HEK293 (cell line): ENCODE measurements around the gene TTC39C.

Source experiments
- CTCF ChIA-PET: fragments of 350-600 bp; formaldehyde crosslinking; extraction: SDS; loops from one replicate; lab custom pipeline; 2021; ENCODE audit warnings: antibody characterized with exemption; lab: Yijun Ruan, JAX
- POLR2A ChIA-PET: fragments of 300-600 bp; formaldehyde crosslinking; extraction: SDS; loops from one replicate; lab custom pipeline; 2020; ENCODE audit warnings: antibody characterized with exemption, inconsistent platforms; lab: Yijun Ruan, JAX
- H3K27ac ChIP-seq: fragments of 200-500 bp; sonication (Bioruptor generic); 2 replicates; pipeline ENCODE4 v1.5.1; 2014; ENCODE audit warnings: low read depth, low read length, control low read depth, inconsistent platforms; ENCODE audit errors: extremely low read depth
- H3K36me3 ChIP-seq, 2 experiments: fragments of 200-500 bp in 1 of 2; sonication (Bioruptor generic) in 1 of 2; 1 replicate in 1 of 2; 2 replicates in 1 of 2; pipeline ENCODE4 v1.5.1; 2014 to 2017; ENCODE audit warnings: inconsistent platforms in 2 of 2, low read length in 2 of 2; ENCODE audit not compliant: control insufficient read depth in 2 of 2, insufficient read depth in 1 of 2
- H3K4me1 ChIP-seq: fragments of 200-500 bp; sonication (Bioruptor generic); 2 replicates; pipeline ENCODE4 v1.5.1; 2014; ENCODE audit warnings: mild to moderate bottlenecking, low read length, inconsistent platforms; ENCODE audit not compliant: control insufficient read depth, insufficient read depth
- H3K4me3 ChIP-seq: 2 replicates; pipeline ENCODE4 v1.5.1; 2011; ENCODE audit warnings: low read depth, mild to moderate bottlenecking, control low read depth, low read length, moderate library complexity
- H3K9me3 ChIP-seq: fragments of 200-500 bp; sonication (Bioruptor generic); 2 replicates; pipeline ENCODE4 v1.5.1; 2014; ENCODE audit warnings: low read depth, low read length, inconsistent platforms; ENCODE audit not compliant: control insufficient read depth, insufficient read depth
- KLF8 ChIP-seq: fragments of 450-650 bp; formaldehyde crosslinking; IDR thresholded peaks from 2 replicates; pipeline ENCODE4 v1.5.1; 2016; ENCODE audit warnings: missing biosample characterization, missing genetic modification characterization
- SALL2 ChIP-seq: fragments of 450-650 bp; formaldehyde crosslinking; IDR thresholded peaks from 2 replicates; pipeline ENCODE4 v1.5.0; 2017; ENCODE audit warnings: missing biosample characterization, mild to moderate bottlenecking, missing genetic modification characterization, borderline replicate concordance
- WT1 ChIP-seq: fragments of 450-650 bp; formaldehyde crosslinking; IDR thresholded peaks from 2 replicates; pipeline ENCODE4 v1.5.1; 2016; ENCODE audit warnings: missing biosample characterization, missing genetic modification characterization
- ZBTB17 ChIP-seq: fragments of 450-650 bp; formaldehyde crosslinking; IDR thresholded peaks from 2 replicates; pipeline ENCODE4 v1.5.1; 2016; ENCODE audit warnings: missing biosample characterization, missing genetic modification characterization
- ZBTB20 ChIP-seq: fragments of 450-650 bp; formaldehyde crosslinking; IDR thresholded peaks from 2 replicates; pipeline ENCODE4 v1.5.1; 2016; ENCODE audit warnings: missing biosample characterization, missing genetic modification characterization
- ZNF174 ChIP-seq: fragments of 450-650 bp; formaldehyde crosslinking; IDR thresholded peaks from 2 replicates; pipeline ENCODE4 v1.5.0; 2017; ENCODE audit warnings: missing biosample characterization, mild to moderate bottlenecking, missing genetic modification characterization
- ZNF211 ChIP-seq: fragments of 450-650 bp; formaldehyde crosslinking; IDR thresholded peaks from 2 replicates; pipeline ENCODE4 v1.5.1; 2016; ENCODE audit warnings: low read depth, missing biosample characterization, missing genetic modification characterization
- ZNF23 ChIP-seq: fragments of 450-650 bp; formaldehyde crosslinking; IDR thresholded peaks from 2 replicates; pipeline ENCODE4 v1.5.1; 2016; ENCODE audit warnings: missing biosample characterization, missing genetic modification characterization, borderline replicate concordance
- ZNF350 ChIP-seq: fragments of 450-650 bp; formaldehyde crosslinking; IDR thresholded peaks from 2 replicates; pipeline ENCODE4 v1.5.0; 2017; ENCODE audit warnings: missing biosample characterization, mild to moderate bottlenecking, missing genetic modification characterization
- ZNF37A ChIP-seq: fragments of 450-650 bp; IDR thresholded peaks from 2 replicates; pipeline ENCODE4 v1.5.1; 2018; ENCODE audit warnings: missing biosample characterization, missing genetic modification characterization
- ZNF394 ChIP-seq: fragments of 450-650 bp; formaldehyde crosslinking; IDR thresholded peaks from 2 replicates; pipeline ENCODE4 v1.5.1; 2016; ENCODE audit warnings: missing biosample characterization, missing genetic modification characterization, mild to moderate bottlenecking, moderate library complexity, borderline replicate concordance
- ZNF404 ChIP-seq: fragments of 450-650 bp; formaldehyde crosslinking; IDR thresholded peaks from 2 replicates; pipeline ENCODE4 v1.5.1; 2017; ENCODE audit warnings: missing biosample characterization, missing genetic modification characterization
- ZNF416 ChIP-seq: fragments of 450-650 bp; formaldehyde crosslinking; IDR thresholded peaks from 2 replicates; pipeline ENCODE4 v1.5.1; 2016; ENCODE audit warnings: missing biosample characterization, missing genetic modification characterization
- ZNF621 ChIP-seq: fragments of 450-650 bp; formaldehyde crosslinking; IDR thresholded peaks from 2 replicates; pipeline ENCODE4 v1.5.1; 2017; ENCODE audit warnings: missing biosample characterization, missing genetic modification characterization
- ZNF626 ChIP-seq: fragments of 450-650 bp; sonication (Bioruptor Pico); formaldehyde crosslinking; IDR thresholded peaks from 2 replicates; pipeline ENCODE4 v1.5.1; 2018; ENCODE audit warnings: missing biosample characterization, missing genetic modification characterization, inconsistent platforms
- ZNF658 ChIP-seq: fragments of 450-650 bp; formaldehyde crosslinking; IDR thresholded peaks from 2 replicates; pipeline ENCODE4; 2016; ENCODE audit warnings: missing biosample characterization, missing genetic modification characterization
- ZNF670 ChIP-seq: fragments of 450-650 bp; formaldehyde crosslinking; IDR thresholded peaks from 2 replicates; pipeline ENCODE4 v1.5.1; 2016; ENCODE audit warnings: missing biosample characterization, missing genetic modification characterization, low read depth
- ZNF785 ChIP-seq: fragments of 450-650 bp; formaldehyde crosslinking; IDR thresholded peaks from 2 replicates; pipeline ENCODE4 v1.5.1; 2016; ENCODE audit warnings: missing biosample characterization, missing genetic modification characterization
- ZNF837 ChIP-seq: fragments of 450-650 bp; formaldehyde crosslinking; IDR thresholded peaks from 2 replicates; pipeline ENCODE4 v1.5.1; 2016; ENCODE audit warnings: missing biosample characterization, missing genetic modification characterization
- TF ChIP-seq, protein P1 (sequence below): fragments of 450-650 bp; formaldehyde crosslinking; IDR thresholded peaks from 2 replicates; pipeline ENCODE4 v1.5.1; 2016; ENCODE audit warnings: missing biosample characterization, missing genetic modification characterization
- TF ChIP-seq, protein P2 (sequence below): fragments of 450-650 bp; formaldehyde crosslinking; IDR thresholded peaks from 2 replicates; pipeline ENCODE4 v1.5.1; 2016; ENCODE audit warnings: missing biosample characterization, missing genetic modification characterization
- TF ChIP-seq, protein P3 (sequence below): fragments of 450-650 bp; formaldehyde crosslinking; IDR thresholded peaks from 2 replicates; pipeline ENCODE4 v1.5.1; 2016; ENCODE audit warnings: missing biosample characterization, missing genetic modification characterization

The TTC39C gene

DNA sequence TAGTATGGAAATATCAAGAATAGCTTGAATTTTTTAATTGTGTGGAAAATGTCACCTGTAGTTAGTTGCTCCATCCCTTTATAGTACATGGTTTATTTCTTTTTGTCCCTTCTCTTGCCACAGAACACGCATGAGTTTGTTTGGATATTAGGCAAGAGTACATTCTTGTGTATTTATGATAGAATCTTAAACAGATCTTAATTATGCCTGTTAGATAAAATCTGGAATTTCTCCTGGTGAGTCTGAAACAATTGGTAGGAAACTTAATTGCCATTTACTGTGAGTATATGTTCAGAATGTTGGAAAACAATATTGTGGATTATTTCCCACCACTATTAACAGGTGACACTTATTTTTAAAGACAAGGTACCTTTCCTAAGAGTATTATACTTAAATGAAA, 94.1 kb downstream of the TTC39C start (continued):
- TF ChIP-seq, protein P1, sequence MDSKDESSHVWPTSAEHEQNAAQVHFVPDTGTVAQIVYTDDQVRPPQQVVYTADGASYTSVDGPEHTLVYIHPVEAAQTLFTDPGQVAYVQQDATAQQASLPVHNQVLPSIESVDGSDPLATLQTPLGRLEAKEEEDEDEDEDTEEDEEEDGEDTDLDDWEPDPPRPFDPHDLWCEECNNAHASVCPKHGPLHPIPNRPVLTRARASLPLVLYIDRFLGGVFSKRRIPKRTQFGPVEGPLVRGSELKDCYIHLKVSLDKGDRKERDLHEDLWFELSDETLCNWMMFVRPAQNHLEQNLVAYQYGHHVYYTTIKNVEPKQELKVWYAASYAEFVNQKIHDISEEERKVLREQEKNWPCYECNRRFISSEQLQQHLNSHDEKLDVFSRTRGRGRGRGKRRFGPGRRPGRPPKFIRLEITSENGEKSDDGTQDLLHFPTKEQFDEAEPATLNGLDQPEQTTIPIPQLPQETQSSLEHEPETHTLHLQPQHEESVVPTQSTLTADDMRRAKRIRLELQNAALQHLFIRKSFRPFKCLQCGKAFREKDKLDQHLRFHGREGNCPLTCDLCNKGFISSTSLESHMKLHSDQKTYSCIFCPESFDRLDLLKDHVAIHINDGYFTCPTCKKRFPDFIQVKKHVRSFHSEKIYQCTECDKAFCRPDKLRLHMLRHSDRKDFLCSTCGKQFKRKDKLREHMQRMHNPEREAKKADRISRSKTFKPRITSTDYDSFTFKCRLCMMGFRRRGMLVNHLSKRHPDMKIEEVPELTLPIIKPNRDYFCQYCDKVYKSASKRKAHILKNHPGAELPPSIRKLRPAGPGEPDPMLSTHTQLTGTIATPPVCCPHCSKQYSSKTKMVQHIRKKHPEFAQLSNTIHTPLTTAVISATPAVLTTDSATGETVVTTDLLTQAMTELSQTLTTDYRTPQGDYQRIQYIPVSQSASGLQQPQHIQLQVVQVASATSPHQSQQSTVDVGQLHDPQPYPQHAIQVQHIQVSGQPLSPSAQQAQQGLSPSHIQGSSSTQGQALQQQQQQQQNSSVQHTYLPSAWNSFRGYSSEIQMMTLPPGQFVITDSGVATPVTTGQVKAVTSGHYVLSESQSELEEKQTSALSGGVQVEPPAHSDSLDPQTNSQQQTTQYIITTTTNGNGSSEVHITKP (tag by site-specific recombination), result no peak
- TF ChIP-seq ZNF174 (tag by site-specific recombination) (no peak), ZNF404 (tag by site-specific recombination) (no peak)

DNA sequence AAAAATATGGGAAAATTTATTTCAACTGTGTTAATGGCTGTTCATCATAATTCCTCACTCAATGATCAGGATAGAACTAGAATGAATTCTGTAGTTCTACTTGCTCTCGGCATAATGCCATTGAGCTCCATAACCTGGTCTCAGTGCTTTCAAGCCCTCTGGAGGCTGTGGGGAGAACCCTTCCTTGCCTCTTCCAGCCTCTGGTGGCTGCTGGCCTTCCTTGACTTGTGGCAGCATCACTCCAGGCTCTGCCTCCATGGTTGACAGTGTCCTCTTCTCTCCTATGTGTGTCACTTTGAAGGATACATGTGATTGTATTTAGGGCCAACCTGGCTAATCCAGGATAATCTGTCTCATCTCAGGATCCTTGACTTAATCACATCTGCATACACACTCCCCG, 97.4 kb downstream of the TTC39C start:
- ChIA-PET CTCF (interaction anchor here (0.6 kb wide), 2 partner anchors 39 to 466 kb away, joined by 3 read pairs; no protein-coding TSS in a partner anchor), POLR2A (no interaction called here)
- Histone ChIP-seq H3K9me3 (no peaks in the 10 kb centered on the region), H3K4me1 (no peaks in the 10 kb centered on the region), H3K36me3 (no peaks in the 10 kb centered on the region; a peak in 1 of 3 replicates), H3K27ac (no peak overlapping the region), H3K4me3 (no peak overlapping the region)
- no peak for TF ChIP-seq ZNF416 (tag by site-specific recombination)
- no peak for TF ChIP-seq KLF8 (tag by site-specific recombination)
- TF ChIP-seq, protein P2, sequence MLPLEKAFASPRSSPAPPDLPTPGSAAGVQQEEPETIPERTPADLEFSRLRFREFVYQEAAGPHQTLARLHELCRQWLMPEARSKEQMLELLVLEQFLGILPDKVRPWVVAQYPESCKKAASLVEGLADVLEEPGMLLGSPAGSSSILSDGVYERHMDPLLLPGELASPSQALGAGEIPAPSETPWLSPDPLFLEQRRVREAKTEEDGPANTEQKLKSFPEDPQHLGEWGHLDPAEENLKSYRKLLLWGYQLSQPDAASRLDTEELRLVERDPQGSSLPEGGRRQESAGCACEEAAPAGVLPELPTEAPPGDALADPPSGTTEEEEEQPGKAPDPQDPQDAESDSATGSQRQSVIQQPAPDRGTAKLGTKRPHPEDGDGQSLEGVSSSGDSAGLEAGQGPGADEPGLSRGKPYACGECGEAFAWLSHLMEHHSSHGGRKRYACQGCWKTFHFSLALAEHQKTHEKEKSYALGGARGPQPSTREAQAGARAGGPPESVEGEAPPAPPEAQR (tag by site-specific recombination), result no peak
- no peak for TF ChIP-seq ZBTB17
- TF ChIP-seq ZNF394 (tag by site-specific recombination), result no peak
- TF ChIP-seq ZNF23 (tag by site-specific recombination), result no peak
- TF ChIP-seq ZNF211 (tag by site-specific recombination), result no peak
- TF ChIP-seq ZNF626, result no peak
- no peak for TF ChIP-seq ZNF350 (tag by site-specific recombination)
- TF ChIP-seq ZNF837 (tag by site-specific recombination), result no peak
- no peak for TF ChIP-seq ZNF621
- TF ChIP-seq ZNF670, result no peak
- TF ChIP-seq, protein P3, sequence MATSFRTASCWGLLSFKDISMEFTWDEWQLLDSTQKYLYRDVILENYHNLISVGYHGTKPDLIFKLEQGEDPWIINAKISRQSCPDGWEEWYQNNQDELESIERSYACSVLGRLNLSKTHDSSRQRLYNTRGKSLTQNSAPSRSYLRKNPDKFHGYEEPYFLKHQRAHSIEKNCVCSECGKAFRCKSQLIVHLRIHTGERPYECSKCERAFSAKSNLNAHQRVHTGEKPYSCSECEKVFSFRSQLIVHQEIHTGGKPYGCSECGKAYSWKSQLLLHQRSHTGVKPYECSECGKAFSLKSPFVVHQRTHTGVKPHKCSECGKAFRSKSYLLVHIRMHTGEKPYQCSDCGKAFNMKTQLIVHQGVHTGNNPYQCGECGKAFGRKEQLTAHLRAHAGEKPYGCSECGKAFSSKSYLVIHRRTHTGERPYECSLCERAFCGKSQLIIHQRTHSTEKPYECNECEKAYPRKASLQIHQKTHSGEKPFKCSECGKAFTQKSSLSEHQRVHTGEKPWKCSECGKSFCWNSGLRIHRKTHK (tag by site-specific recombination), result no peak
- TF ChIP-seq ZNF785 (tag by site-specific recombination), result no peak
- TF ChIP-seq SALL2 (tag by site-specific recombination), result no peak
- TF ChIP-seq ZNF37A (tag by site-specific recombination), result no peak
- TF ChIP-seq ZBTB20, result no peak
- TF ChIP-seq ZNF658 (tag by site-specific recombination), result no peak
- TF ChIP-seq WT1, result no peak
